GM12878 (cell line): ENCODE measurements around the gene BPIFB4. TPM values are rescaled to one million over a fixed set of nuclear protein-coding genes. Genes with fewer than 3 reads are reported as not detected.

Source experiments
- ATAC-seq: fragments of 200-7000 bp; cut with Tn5 transposase; 3 replicates; pipeline ENCODE4 v1.9.1; 2020; ENCODE audit warnings: mild to moderate bottlenecking, moderate library complexity
- BruUV-seq: library from RNA; stranded (reverse); fragments of 400-500 nt; replicated peaks from 2 replicates; lab custom pipeline; 2021; lab: Mats Ljungman, UMichigan
- CTCF ChIA-PET: fragments of 300-600 bp; sonication (Branson Sonifier 250); formaldehyde crosslinking; extraction: SDS; loops from one replicate; lab custom pipeline; 2021; ENCODE audit warnings: inconsistent platforms; lab: Yijun Ruan, JAX
- POLR2A ChIA-PET: fragments of 350-600 bp; formaldehyde crosslinking; extraction: SDS; loops from one replicate; lab custom pipeline; 2021; ENCODE audit warnings: inconsistent platforms; lab: Charles Lee
- RAD21 ChIA-PET: fragments of 300-600 bp; sonication (Branson Sonifier 250); formaldehyde crosslinking; loops from one replicate; lab custom pipeline; 2023; ENCODE audit warnings: antibody characterized with exemption; ENCODE audit not compliant: unreplicated experiment; lab: Charles Lee
- SMC1A ChIA-PET: fragments of 300-600 bp; sonication (Branson Sonifier 250); formaldehyde crosslinking; loops from one replicate; lab custom pipeline; 2023; ENCODE audit not compliant: unreplicated experiment, uncharacterized antibody; lab: Charles Lee
- DNase-seq: peaks from one replicate; pipeline ENCODE4 v3.0.0-alpha.2; 2011; ENCODE audit warnings: low read depth, low spot score
- FAIRE-seq: peaks from 3 replicates; lab custom pipeline; 2011; peaks lifted over from hg19 to GRCh38; lab: Jason Lieb, UNC
- H2AFZ ChIP-seq: 2 replicates; pipeline ENCODE4 v1.6.0; 2011; ENCODE audit warnings: low read depth, low read length, control low read depth; ENCODE audit not compliant: control insufficient read depth
- H3K27ac ChIP-seq: 2 replicates; pipeline ENCODE4 v1.5.1; 2011; ENCODE audit warnings: control low read depth; ENCODE audit not compliant: control insufficient read depth, insufficient read depth
- H3K27me3 ChIP-seq, 2 experiments: replicated peaks in 1 of 2; 2 replicates each; pipeline versions ENCODE4 v1.6.0 to v1.6.1; 2011; ENCODE audit warnings: low read length in 1 of 2; ENCODE audit not compliant: control insufficient read depth in 2 of 2, insufficient read depth in 2 of 2
- H3K36me3 ChIP-seq, 2 experiments: 2 replicates each; pipeline ENCODE4 v1.5.1; 2011; ENCODE audit warnings: low read length in 1 of 2; ENCODE audit not compliant: control insufficient read depth in 2 of 2, insufficient read depth in 2 of 2
- H3K4me1 ChIP-seq: 2 replicates; pipeline ENCODE4 v1.6.1; 2011; ENCODE audit warnings: mild to moderate bottlenecking, low read length, moderate library complexity, mixed read lengths; ENCODE audit not compliant: control insufficient read depth, insufficient read depth
- H3K4me2 ChIP-seq: 2 replicates; pipeline ENCODE4 v1.6.0; 2011; ENCODE audit warnings: control low read depth; ENCODE audit not compliant: control insufficient read depth, insufficient read depth
- H3K4me3 ChIP-seq: fragments of 200-600 bp; sonication (generic); 2 replicates; pipeline ENCODE4 v1.5.1; 2016
- H3K79me2 ChIP-seq: 2 replicates; pipeline ENCODE4 v1.6.0; 2011; ENCODE audit warnings: low read length; ENCODE audit not compliant: control insufficient read depth, insufficient read depth
- H3K9ac ChIP-seq: 2 replicates; pipeline ENCODE4 v1.8.0; 2011; ENCODE audit warnings: low read length, control low read depth, mixed read lengths; ENCODE audit not compliant: control insufficient read depth, insufficient read depth
- H3K9me3 ChIP-seq: replicated peaks from 3 replicates; pipeline ENCODE4 v1.5.1; 2011; ENCODE audit warnings: mild to moderate bottlenecking, low read length; ENCODE audit not compliant: control insufficient read depth, insufficient read depth
- H4K20me1 ChIP-seq: 2 replicates; pipeline ENCODE4 v1.6.0; 2011; ENCODE audit not compliant: control insufficient read depth, insufficient read depth
- ATF2 ChIP-seq: IDR thresholded peaks from 2 replicates; pipeline ENCODE4 v1.6.1; 2012; ENCODE audit warnings: low read length, inconsistent platforms
- BMI1 ChIP-seq: fragments of 450-650 bp; IDR thresholded peaks from 2 replicates; pipeline ENCODE4 v1.6.1; 2016; ENCODE audit warnings: mild to moderate bottlenecking, moderate library complexity, borderline replicate concordance
- CEBPB ChIP-seq, 2 experiments: fragments of 150-350 bp in 1 of 2; IDR thresholded peaks; 2 replicates each; pipeline ENCODE4 v1.6.1; 2012 to 2014; ENCODE audit warnings: low read depth in 2 of 2, low read length in 2 of 2, borderline replicate concordance in 1 of 2, inconsistent platforms in 1 of 2
- CEBPZ ChIP-seq: fragments of 150-350 bp; IDR thresholded peaks from 2 replicates; pipeline ENCODE4 v1.6.1; 2016; ENCODE audit warnings: low read depth, low read length
- E4F1 ChIP-seq: fragments of 450-650 bp; IDR thresholded peaks from 2 replicates; pipeline ENCODE4 v1.6.1; 2018; ENCODE audit warnings: borderline replicate concordance, mild to moderate bottlenecking; ENCODE audit not compliant: partially characterized antibody
- NFIC ChIP-seq: IDR thresholded peaks from 2 replicates; pipeline ENCODE4 v1.6.1; 2012; ENCODE audit warnings: low read depth, mild to moderate bottlenecking, inconsistent platforms, low read length, moderate library complexity
- NFYA ChIP-seq: IDR thresholded peaks from 2 replicates; pipeline ENCODE4 v1.6.1; 2011; ENCODE audit warnings: low read depth, mild to moderate bottlenecking, low read length, improper control_type of control experiment, borderline replicate concordance
- NR2F1 ChIP-seq: fragments of 450-650 bp; conservative IDR thresholded peaks from 2 replicates; pipeline ENCODE4 v1.6.1; 2017; ENCODE audit warnings: mild to moderate bottlenecking
- ZZZ3 ChIP-seq: IDR thresholded peaks from 2 replicates; pipeline ENCODE4 v1.6.1; 2011; ENCODE audit warnings: low read depth; ENCODE audit not compliant: control insufficient read depth, insufficient read length
- WGBS: methylation state at CpG from one replicate; pipeline ENCODE4 v1.1.6; 2016; ENCODE audit warnings: low lambda C conversion rate; ENCODE audit not compliant: insufficient replicate concordance, insufficient coverage; ENCODE audit errors: missing lambda C conversion rate; 5-methylcytosine and 5-hydroxymethylcytosine counted together
- in situ Hi-C: fragments of 300-500 bp; cut with MboI; formaldehyde crosslinking; loops from 9 replicates; pipeline ENCODE4 v1.14.3; 2018; ENCODE audit warnings: mixed read lengths
- intact Hi-C: fragments of 100-400 bp; cut with micrococcal nuclease; formaldehyde crosslinking; loops from one replicate; pipeline ENCODE4 v1.14.2; 2022; ENCODE audit not compliant: unreplicated experiment
- polyA plus RNA-seq, 11 experiments: library from polyadenylated mRNA; depleted of rRNA in 4 of 11; unstranded in 6 of 11; stranded (reverse) in 5 of 11; fragments of >200 nt; fragmentation: Nextera tagmentation in 4 of 11; fragmentation: Illumina TruSeq in 1 of 11; extraction: Ambion mirVana in 4 of 11; extraction: Trizol in 1 of 11; gene quantifications; 1 replicate in 1 of 11; 2 replicates in 10 of 11; pipeline versions ENCODE4 v1.2.1 to v1.2.3, GENCODE V29; 2011 to 2016; ENCODE audit warnings: inconsistent platforms in 2 of 11, missing spikeins in 2 of 11, low read depth in 1 of 11
- total RNA-seq, 4 experiments: library from RNA; depleted of rRNA in 3 of 4; stranded (reverse); fragments of >200 nt in 3 of 4; fragmentation: Illumina TruSeq in 1 of 4; extraction: Trizol in 1 of 4; gene quantifications; 2 replicates each; pipeline versions ENCODE4 v1.2.1 to v1.2.3, GENCODE V29; 2013 to 2021

The BPIFB4 gene
- total and polyA plus RNA-seq, 10 of the 15 experiments (the other 5 are each of a cell fraction or from before 2014, with no cell fraction given), result 0.12 TPM; not detected in 9

GRCh38 chr20:33074675-33075074 is 4.8 kb upstream of the BPIFB4 start:
- Histone ChIP-seq H3K27me3 (peaks cover 0 to 1% of the 10 kb centered on the region in 2 experiments; a peak in 1 of 4 replicates), H3K79me2 (no peaks in the 10 kb centered on the region), H3K4me1 (no peaks in the 10 kb centered on the region), H3K9me3 (no peaks in the 10 kb centered on the region), H3K9ac (no peak overlapping the region), H2AFZ (no peak overlapping the region), H3K36me3 (no peaks in the 10 kb centered on the region), H3K4me3 (no peak overlapping the region), H3K4me2 (no peak overlapping the region), H3K27ac (no peak overlapping the region), H4K20me1 (no peaks in the 10 kb centered on the region)
- TF ChIP-seq E4F1, result peak; percentile 14
- no peak for TF ChIP-seq NFYA
- intact Hi-C loops (loop anchor here (5.0 kb wide), 1 partner anchor 172 kb away; no protein-coding TSS in a partner anchor), in situ Hi-C loops (no loop called here)
- SMC1A ChIA-PET, result no interaction called here
- 0% methylated on average over 2 of the region's 2 CpGs for WGBS
- BruUV-seq, result no TSS peak
- POLR2A ChIA-PET, result no interaction called here
- FAIRE-seq (no peak), DNase-seq (no peak), ATAC-seq (no peak)
- RAD21 ChIA-PET, result no interaction called here
- CTCF ChIA-PET, result interaction anchor here (0.8 to 2.0 kb wide), 3 partner anchors 38 to 173 kb away, joined by 3 to 9 read pairs (median 5); no protein-coding TSS in a partner anchor

- Histone ChIP-seq H3K79me2 (no peaks in the 10 kb centered on the region), H3K27me3 (peaks cover 0 to 1% of the 10 kb centered on the region in 2 experiments; a peak in 1 of 4 replicates), H4K20me1 (no peaks in the 10 kb centered on the region), H3K27ac (no peak overlapping the region), H3K4me2 (no peak overlapping the region), H3K9ac (no peak overlapping the region), H3K9me3 (no peaks in the 10 kb centered on the region), H3K4me3 (no peak overlapping the region), H2AFZ (no peak overlapping the region), H3K36me3 (no peaks in the 10 kb centered on the region), H3K4me1 (no peaks in the 10 kb centered on the region)
- 13% methylated on average over 6 of the region's 6 CpGs for WGBS
- ATAC-seq, result no peak
- BruUV-seq, result no TSS peak
- ChIA-PET RAD21 (interaction anchor here (1.2 kb wide), 1 partner anchor 175 kb away, joined by 4 read pairs; no protein-coding TSS in a partner anchor), CTCF (interaction anchor here (0.8 to 2.0 kb wide), 4 partner anchors 37 to 285 kb away, joined by 3 to 9 read pairs (median 4); no protein-coding TSS in a partner anchor), SMC1A (no interaction called here), POLR2A (no interaction called here)
- in situ Hi-C loops (no loop called here), intact Hi-C loops (loop anchor here (5.0 kb wide), 1 partner anchor 173 kb away; no protein-coding TSS in a partner anchor)
- FAIRE-seq, result no peak
- no peak for DNase-seq
- no peak for TF ChIP-seq BMI1
- no peak for TF ChIP-seq CEBPB (IDR thresholded peaks at IDR 0.05; ENCODE audit: borderline replicate concordance in 1 of 2, low read depth in 2 of 2, low read length in 2 of 2)
- no peak for TF ChIP-seq CEBPZ
- TF ChIP-seq NFYA, result no peak
- no peak for TF ChIP-seq NR2F1
- no peak for TF ChIP-seq NFIC
- no peak for TF ChIP-seq ATF2
- no peak for TF ChIP-seq ZZZ3
These were observed 4.2 kb upstream of the BPIFB4 start for GRCh38 chr20:33075281-33075680.
